Activated naive CD4-positive, alpha-beta T cell treated with anti-CD3 and anti-CD28 coated beads, Interleukin-2, amount 50 U/mL, for 24 hours (primary cell): ENCODE data around the gene ETV5.
A peak's percentile ranks its signal among the peaks of the same experiment; 100 is the strongest.

Source experiments
- H3K27ac Mint-ChIP-seq: one replicate; pipeline ENCODE4 v1.8.0; 2021; ENCODE audit warnings: mild to moderate bottlenecking, mixed read lengths
- H3K27me3 Mint-ChIP-seq: one replicate; pipeline ENCODE4 v1.8.0; 2021; ENCODE audit warnings: mixed read lengths
- H3K36me3 Mint-ChIP-seq: one replicate; pipeline ENCODE4 v1.8.0; 2021; ENCODE audit warnings: mixed read lengths
- H3K4me1 Mint-ChIP-seq: one replicate; pipeline ENCODE4 v1.8.0; 2021; ENCODE audit warnings: mixed read lengths
- H3K4me3 Mint-ChIP-seq: one replicate; pipeline ENCODE4 v1.8.0; 2021; ENCODE audit warnings: mild to moderate bottlenecking, mixed read lengths
- H3K9me3 Mint-ChIP-seq: one replicate; pipeline ENCODE4 v1.8.0; 2021; ENCODE audit warnings: mixed read lengths

Gene ETV5

DNA sequence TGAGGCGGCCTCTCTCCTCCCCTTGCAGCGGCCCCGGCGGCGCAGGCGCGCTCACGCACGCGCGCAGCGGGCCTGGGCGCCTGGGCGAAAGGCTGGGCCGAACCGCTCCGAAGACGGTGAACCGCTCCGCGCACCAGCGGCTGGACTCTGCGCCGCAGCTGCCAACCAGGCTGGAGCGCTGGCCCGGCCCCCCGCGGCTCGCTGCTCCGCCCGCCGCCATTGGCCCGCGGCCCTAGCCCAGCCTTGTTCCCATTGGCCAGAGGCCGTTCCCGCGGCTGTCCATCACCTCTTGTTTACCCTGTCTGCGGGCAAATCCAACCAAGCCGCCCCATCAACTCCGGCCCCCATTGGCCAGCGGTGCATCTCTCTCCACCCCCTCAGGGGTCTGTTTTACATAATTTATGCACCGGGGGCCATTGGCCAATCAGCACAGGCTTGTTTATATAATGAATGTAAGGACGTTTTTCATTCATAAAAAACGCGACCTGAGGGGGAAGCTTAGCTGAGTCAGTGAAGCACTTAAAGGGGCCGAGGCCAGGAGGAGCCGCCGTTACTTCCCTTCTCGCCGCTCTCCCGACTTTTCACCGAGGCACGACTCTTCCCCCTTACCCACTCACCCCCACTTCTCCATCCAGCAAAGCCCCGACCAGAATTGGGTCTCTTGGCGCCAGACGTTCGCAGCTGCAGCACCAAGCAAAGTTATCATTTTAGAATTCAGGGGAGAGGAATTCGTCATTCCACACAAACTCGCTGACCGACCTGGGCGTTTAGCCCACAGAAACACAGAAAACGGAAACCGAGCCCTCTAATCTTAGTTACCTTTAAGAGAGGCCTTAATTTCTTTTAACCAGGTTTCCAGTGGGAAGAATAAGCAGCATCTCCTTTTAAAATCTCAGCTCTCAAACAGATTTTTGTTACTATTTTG lies at the start of gene ETV5:
TSS of gene ETV5 (minus strand) at position 149 of the 925 bp plus-strand sequence. CDS start 3,221 bp downstream, outside the sequence.
- peaks cover 36% of the 10 kb centered on the region for H3K4me1 Mint-ChIP-seq
- H3K36me3 Mint-ChIP-seq: no peaks in the 10 kb centered on the region
- no peaks in the 10 kb centered on the region for H3K9me3 Mint-ChIP-seq
- peaks cover 66% of the 10 kb centered on the region for H3K27me3 Mint-ChIP-seq
- peak within 1 kb of the TSS; percentile 92 for H3K4me3 Mint-ChIP-seq
- H3K27ac Mint-ChIP-seq: peak within 1 kb of the TSS; percentile 76

DNA sequence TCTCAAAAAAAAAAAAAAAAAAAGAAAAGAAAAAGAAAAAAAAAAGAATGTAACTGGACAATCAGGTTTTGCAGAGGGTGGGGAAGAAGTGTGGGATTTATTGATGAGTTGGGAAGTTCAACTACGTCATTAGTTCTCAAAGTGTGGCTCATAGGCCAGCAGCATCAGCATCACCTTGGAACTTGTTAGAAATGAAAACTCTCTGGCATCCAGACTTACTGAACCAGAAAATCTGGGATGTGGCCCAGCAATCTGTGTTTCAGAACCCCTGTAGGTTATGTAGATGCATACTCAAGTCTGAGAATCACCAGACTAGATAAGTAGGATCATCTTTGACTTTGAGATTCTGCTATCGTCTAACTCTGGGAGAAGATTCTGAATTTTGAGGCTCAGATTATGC lies 45.8 kb upstream of the ETV5 start:
- Mint-ChIP-seq H3K27ac (no peak overlapping the region), H3K4me3 (no peak overlapping the region), H3K27me3 (peaks cover 22% of the 10 kb centered on the region), H3K36me3 (no peaks in the 10 kb centered on the region), H3K9me3 (no peaks in the 10 kb centered on the region), H3K4me1 (peaks cover 11% of the 10 kb centered on the region)

DNA sequence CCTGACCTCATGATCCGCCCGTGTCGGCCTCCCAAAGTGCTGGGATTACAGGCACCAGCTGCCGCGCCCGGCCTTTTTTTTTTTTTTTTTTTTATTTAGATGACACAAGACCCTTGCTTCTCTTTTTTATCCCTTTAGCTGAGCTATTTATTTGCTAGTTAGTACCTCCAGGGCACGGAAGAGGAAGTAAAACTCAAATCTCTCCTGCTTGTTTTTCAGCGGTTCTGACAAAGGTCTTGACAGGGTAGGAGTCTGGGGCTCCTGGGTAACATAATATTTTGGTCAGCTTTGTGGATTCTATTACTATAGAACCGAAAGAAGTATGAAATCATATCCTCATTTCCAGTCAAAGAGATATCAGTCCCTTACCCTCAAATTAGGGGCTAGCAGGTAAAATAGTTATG lies 44.0 kb upstream of the ETV5 start:
- H3K36me3 Mint-ChIP-seq: no peaks in the 10 kb centered on the region
- no peaks in the 10 kb centered on the region for H3K9me3 Mint-ChIP-seq
- H3K27me3 Mint-ChIP-seq: peaks cover 24% of the 10 kb centered on the region
- no peak overlapping the region for H3K27ac Mint-ChIP-seq
- no peak overlapping the region for H3K4me3 Mint-ChIP-seq
- peaks cover 11% of the 10 kb centered on the region for H3K4me1 Mint-ChIP-seq

DNA sequence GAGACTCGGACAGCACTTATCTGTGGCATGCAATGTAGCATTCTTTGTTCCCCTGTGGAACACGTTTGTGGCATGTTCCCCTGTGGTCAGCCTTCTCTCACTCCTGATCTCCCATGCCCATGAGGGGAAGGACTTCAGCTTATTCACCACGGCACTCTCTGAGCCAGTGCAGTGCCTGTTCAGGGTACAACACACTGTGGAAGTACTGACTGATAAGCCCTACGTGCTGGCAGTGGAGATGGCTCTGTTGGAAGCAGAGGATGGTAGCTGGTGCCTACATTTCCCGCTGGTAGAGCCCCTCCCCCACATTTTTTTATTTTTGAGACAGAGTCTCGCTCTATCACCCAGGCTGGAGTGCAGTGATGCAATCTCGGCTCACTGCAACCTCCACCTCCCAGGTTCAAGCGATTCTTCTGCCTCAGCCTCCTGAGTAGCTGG lies 43.5 kb upstream of the ETV5 start:
- Mint-ChIP-seq H3K4me3 (no peak overlapping the region), H3K4me1 (peaks cover 11% of the 10 kb centered on the region), H3K27me3 (peaks cover 24% of the 10 kb centered on the region), H3K36me3 (no peaks in the 10 kb centered on the region), H3K9me3 (no peaks in the 10 kb centered on the region), H3K27ac (no peak overlapping the region)

DNA sequence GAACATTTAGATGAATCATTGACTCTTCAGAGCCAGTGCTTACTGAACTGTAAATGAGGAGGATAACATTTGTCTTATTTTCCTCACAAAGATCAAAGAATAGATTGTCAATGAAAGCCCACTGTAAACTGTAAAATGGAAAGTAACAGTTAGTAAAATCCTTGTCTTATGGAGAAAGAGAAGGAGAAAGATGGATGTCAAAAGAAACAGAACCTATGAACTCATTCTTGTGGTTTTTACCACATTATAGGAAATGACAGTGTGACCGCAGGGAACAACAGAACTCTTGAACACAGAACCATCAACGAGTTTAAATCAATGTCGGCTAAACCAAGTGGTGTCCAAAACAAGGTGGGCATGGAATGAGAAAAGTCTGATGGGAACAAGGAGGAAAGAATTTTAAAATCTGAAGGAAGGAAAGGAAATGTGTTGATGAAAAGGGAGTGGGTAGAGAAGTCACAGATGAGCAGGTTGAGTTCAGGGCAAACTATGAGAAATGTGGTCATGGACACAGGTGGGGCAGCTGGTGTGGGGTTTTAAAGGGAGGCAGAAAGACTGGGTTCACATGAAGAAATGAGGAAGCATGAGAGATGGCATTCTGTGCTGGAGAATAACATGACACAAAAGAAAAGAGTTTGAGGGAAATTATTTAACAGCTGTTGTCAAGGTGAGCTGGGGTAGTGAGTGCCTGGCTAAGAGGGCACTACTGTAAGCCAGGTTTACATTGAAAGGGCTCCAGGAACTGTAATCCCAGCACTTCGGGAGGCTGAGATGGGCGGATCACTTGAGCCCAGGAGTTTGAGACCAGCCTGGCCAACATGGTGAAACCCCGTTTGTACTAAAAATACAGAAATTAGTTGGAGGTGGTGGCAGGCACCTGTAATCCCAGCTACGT lies 42.4 kb upstream of the ETV5 start:
- no peak overlapping the region for H3K27ac Mint-ChIP-seq
- no peaks in the 10 kb centered on the region for H3K9me3 Mint-ChIP-seq
- no peak overlapping the region for H3K4me3 Mint-ChIP-seq
- H3K4me1 Mint-ChIP-seq: peaks cover 11% of the 10 kb centered on the region
- H3K27me3 Mint-ChIP-seq: peaks cover 24% of the 10 kb centered on the region
- no peaks in the 10 kb centered on the region for H3K36me3 Mint-ChIP-seq

DNA sequence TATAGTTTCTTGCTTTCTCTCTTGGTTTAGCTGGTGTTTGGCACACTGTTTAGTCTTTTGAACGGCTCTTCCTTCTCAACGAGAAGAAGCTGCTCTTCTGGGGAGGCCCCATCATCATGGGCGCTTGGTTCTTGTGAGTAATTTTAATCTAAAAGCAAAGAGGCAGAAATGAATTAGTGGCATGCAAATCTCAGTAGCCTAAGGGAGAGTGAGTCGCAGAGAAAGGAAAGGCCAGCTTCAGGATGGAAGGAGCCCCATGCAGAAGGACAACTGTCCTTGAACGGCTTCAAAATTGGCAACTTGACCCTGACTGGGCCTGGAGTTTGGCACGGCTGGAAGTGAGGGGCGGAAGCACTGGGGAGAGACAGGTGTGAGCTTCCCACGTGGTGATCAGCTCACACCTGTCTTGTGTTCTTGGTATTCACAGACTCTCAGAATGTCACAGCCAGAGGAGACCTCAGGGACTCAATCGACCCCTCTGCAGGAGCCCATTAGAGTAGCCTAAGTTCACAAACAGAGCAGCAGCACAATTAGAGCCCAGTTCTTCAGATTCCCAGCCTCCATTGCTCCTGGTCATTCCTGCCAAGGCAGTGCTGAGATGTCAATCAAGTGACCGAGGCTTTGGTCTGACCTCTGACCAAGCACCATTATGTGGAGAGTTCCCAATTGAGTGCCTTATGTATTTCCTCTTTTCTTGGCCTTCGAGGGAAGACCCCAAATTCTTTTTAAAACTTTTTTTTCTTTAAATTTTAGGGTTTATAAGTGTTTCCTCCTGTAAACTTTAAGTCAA lies 41.3 kb upstream of the ETV5 start:
- peaks cover 21% of the 10 kb centered on the region for H3K27me3 Mint-ChIP-seq
- no peak overlapping the region for H3K4me3 Mint-ChIP-seq
- H3K9me3 Mint-ChIP-seq: no peaks in the 10 kb centered on the region
- peaks cover 11% of the 10 kb centered on the region for H3K4me1 Mint-ChIP-seq
- no peaks in the 10 kb centered on the region for H3K36me3 Mint-ChIP-seq
- H3K27ac Mint-ChIP-seq: no peak overlapping the region

DNA sequence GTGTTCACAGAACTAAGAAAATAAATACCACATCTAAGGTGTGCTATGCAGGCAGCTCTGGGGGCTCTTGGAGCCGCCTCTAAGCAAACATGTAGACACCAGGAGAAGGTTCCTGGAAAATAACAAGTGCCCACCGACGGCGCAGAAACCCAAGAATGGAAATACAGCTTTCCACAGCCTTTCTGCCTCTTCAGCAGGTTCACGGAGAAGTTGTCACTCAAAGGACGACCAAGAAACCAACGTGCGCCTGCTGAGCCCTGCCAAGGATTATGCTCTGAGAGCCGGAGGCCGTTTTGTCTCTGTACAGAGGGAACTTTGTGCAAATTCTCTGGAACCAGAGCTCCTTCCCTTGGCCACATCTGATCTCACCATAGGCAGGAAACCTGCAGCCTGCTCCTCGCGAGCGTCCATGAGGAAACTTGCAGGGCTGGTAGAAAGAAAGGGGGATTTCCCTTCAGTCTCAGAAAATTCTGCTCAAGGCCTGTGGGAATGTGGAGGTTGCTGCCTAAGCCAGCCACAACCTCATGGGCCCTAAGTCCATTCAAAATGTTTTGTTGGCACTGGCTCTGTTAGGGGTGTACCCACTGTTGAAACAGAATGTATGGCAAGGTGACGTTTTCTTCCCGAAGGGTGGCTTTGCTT lies 40.6 kb upstream of the ETV5 start:
- peaks cover 21% of the 10 kb centered on the region for H3K27me3 Mint-ChIP-seq
- H3K27ac Mint-ChIP-seq: no peak overlapping the region
- peaks cover 11% of the 10 kb centered on the region for H3K4me1 Mint-ChIP-seq
- no peaks in the 10 kb centered on the region for H3K9me3 Mint-ChIP-seq
- no peak overlapping the region for H3K4me3 Mint-ChIP-seq
- no peaks in the 10 kb centered on the region for H3K36me3 Mint-ChIP-seq

DNA sequence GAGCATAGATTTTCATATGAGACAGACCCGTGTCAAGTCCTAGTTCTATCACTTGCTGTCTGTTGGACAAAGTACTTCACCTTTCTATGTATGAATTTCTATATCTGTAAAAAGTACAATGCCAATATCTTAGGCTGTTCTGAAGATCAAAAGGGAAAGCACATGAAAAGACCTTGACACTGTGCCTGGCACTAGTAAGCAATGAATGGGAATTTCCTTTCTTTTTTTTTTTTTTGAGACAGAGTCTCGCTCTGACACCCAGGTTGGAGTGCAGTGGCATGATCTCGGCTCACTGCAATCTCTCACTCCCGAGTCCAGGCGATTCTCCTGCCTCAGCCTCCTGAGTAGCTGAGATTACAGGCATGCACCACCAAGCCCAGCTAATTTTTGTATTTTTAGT lies 35.4 kb upstream of the ETV5 start:
- Mint-ChIP-seq H3K27me3 (peaks cover 4% of the 10 kb centered on the region), H3K4me1 (peaks cover 3% of the 10 kb centered on the region), H3K9me3 (no peaks in the 10 kb centered on the region), H3K36me3 (no peaks in the 10 kb centered on the region), H3K27ac (no peak overlapping the region), H3K4me3 (no peak overlapping the region)

DNA sequence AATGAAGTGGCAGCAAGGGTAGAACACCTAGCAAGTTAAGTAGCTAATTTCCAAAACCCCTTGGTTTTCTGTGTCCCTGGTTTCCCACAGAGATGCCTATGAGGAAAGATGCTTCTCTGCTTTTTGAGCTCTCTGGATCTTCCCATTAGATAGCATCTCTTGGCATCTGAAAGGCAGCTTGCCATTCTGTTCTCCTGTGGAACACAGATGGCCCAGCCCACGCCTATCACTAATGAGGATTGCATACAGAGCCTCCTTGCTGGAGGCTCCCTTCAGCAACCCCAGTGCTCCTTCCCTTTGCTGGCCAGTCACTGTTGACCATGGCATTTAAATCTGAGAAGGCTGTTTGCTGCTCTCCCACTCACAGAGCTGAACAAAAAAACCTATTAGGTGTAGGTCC lies 34.4 kb upstream of the ETV5 start:
- Mint-ChIP-seq H3K4me3 (no peak overlapping the region), H3K27ac (no peak overlapping the region), H3K27me3 (peaks cover 2% of the 10 kb centered on the region), H3K36me3 (no peaks in the 10 kb centered on the region), H3K4me1 (peaks cover 3% of the 10 kb centered on the region), H3K9me3 (no peaks in the 10 kb centered on the region)

DNA sequence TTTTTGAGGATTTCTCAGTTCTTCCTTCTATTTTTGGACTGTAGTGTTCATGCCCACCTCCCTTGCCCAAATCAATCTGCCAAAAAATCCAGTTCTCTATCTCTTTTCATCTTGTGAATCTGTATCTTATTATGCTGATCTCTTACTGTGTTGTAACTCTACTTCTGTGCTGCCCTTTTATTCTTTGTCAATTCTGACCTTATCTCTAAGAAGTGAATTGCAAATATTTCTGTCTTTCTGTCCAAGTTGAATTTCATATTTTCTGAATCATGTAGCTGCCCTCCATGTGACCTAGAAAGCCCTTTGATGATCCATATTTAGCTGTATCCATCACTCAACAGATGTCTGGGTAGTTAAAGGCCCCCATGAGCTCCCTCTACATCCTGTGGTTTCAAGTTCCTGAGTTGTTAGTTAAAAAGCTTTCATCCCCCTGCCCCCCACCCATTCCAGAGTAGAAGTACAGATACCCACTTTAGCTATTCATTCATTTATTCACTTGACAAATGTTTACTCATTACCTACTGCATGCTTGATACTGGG lies 33.6 kb upstream of the ETV5 start:
- Mint-ChIP-seq H3K27ac (no peak overlapping the region), H3K27me3 (peaks cover 2% of the 10 kb centered on the region), H3K36me3 (no peaks in the 10 kb centered on the region), H3K4me1 (peaks cover 3% of the 10 kb centered on the region), H3K9me3 (no peaks in the 10 kb centered on the region), H3K4me3 (no peak overlapping the region)

DNA sequence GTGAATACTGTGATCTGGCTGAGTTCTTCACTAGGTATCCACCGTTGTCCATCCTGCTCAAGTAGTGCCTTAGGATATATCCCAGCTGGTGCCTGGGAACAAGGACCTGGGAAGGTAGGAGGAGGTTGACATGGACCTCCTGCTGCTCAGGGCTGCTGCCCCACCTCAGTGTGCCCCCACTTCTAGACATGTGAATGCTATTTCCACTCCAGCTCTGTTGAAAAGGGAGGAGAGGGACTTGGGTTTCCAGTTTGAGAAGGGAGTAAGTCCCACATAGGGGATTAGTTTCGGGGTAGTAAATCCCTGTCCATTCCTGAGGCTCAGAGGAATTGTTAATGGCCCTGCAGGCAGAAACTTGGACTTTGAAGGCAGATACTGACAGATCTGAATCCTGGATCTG lies 32.9 kb upstream of the ETV5 start:
- peaks cover 3% of the 10 kb centered on the region for H3K4me1 Mint-ChIP-seq
- H3K27ac Mint-ChIP-seq: no peak overlapping the region
- H3K4me3 Mint-ChIP-seq: no peak overlapping the region
- H3K27me3 Mint-ChIP-seq: peaks cover 2% of the 10 kb centered on the region
- H3K9me3 Mint-ChIP-seq: no peaks in the 10 kb centered on the region
- H3K36me3 Mint-ChIP-seq: no peaks in the 10 kb centered on the region

DNA sequence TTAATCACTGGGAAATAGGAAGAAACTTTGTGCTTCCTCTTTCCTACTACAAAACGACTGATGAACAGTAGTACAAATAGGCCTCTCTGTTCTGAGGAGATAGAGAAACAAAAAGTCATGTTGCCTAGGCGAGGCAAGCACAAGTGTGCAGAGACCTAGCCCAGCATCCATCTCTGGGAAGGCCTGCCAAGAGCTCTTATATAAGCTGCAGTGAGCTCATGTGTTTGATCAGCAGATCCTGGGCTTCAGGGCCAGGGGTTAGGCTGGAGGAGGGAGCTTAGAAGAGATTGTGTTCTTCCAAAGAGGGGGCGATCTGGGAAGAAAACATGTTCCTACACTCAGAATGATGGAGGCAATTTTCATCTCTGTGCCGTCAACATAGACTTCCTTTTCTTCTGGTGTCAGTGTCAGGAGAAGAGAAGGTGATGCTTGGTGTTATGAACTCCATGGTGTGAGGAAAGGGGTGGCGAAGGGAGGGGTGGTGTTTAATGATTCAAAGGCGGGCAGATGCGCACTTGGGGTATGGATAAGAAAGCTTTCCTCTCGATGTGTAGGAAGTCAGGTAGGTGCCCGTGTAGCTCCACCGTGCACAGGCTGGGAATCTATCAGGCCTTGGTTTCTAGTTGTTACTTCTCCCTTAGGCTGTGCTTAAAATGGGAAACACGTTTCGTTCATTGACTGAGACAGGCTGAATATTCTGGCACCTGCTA lies 29.5 kb upstream of the ETV5 start:
- H3K36me3 Mint-ChIP-seq: no peaks in the 10 kb centered on the region
- no peak overlapping the region for H3K27ac Mint-ChIP-seq
- no peaks in the 10 kb centered on the region for H3K27me3 Mint-ChIP-seq
- H3K4me3 Mint-ChIP-seq: no peak overlapping the region
- H3K9me3 Mint-ChIP-seq: no peaks in the 10 kb centered on the region
- H3K4me1 Mint-ChIP-seq: peaks cover 3% of the 10 kb centered on the region

DNA sequence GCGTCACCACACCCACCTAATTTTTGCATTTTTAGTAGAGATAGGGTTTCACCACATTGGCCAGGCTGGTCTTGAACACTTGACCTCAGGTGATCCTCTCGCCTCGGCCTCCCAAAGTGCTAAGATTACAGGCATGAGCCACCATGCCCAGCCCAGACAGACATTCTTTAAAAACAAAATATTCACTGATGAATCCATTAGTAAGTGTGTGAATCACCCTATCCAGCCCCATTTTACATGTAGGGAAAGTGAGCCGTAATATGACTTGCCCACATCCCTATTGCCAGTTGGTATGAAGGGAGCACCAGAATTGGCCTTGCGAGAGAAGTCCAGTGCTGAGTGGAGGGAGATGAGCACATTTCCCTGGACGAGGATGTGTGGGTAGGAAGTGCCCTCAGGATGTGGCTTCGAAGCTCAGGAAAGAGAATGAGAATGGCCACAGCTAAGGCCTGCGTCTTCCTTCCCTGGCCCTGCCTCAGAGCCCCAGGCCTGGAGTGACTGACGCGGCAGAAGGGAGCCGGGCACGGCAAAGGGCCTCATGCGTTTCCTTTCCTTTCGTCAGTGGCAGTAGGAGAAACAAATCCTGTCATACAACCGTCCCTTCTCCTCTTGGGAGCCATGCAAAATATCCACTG lies 28.3 kb upstream of the ETV5 start:
- Mint-ChIP-seq H3K4me1 (no peaks in the 10 kb centered on the region), H3K9me3 (no peaks in the 10 kb centered on the region), H3K36me3 (no peaks in the 10 kb centered on the region), H3K27ac (no peak overlapping the region), H3K4me3 (no peak overlapping the region), H3K27me3 (no peaks in the 10 kb centered on the region)

DNA sequence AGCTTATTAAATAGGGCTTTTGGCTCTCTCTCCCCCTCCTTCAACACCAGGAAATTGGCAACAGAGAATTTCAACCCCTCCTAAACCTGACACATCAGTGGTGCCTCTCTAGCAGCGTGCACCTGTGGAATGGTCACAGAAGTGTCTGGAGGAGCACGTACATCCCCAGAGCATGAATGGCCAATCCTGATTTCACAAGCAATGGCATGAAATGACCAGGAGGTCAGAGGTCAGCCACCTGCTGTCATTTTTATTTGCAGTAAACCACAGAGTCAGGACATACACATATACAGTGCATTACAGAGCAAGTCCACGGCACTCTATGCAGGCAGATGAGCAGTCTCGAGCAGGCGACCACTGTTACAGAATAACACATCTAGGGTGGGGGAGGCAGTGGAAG lies 25.1 kb upstream of the ETV5 start:
- peaks cover 4% of the 10 kb centered on the region for H3K27me3 Mint-ChIP-seq
- no peaks in the 10 kb centered on the region for H3K36me3 Mint-ChIP-seq
- H3K27ac Mint-ChIP-seq: no peak overlapping the region
- no peaks in the 10 kb centered on the region for H3K4me1 Mint-ChIP-seq
- no peak overlapping the region for H3K4me3 Mint-ChIP-seq
- H3K9me3 Mint-ChIP-seq: no peaks in the 10 kb centered on the region
